T-cell (primary cell): ENCODE measurements around the gene TIE1. TPM values are rescaled to one million over a fixed set of nuclear protein-coding genes. Genes with fewer than 3 reads are reported as not detected.

ENCODE experiments used
- ATAC-seq, 4 experiments: fragments of 200-7000 bp in 3 of 4; fragments of 150-1000 bp in 1 of 4; cut with Tn5 transposase; replicated peaks in 1 of 4; 1 replicate in 3 of 4; 2 replicates in 1 of 4; pipeline ENCODE4 v1.10.0; 2021; ENCODE audit warnings: moderate library complexity in 3 of 4, mild to moderate bottlenecking in 2 of 4, moderate number of reproducible peaks in 1 of 4
- CTCF ChIA-PET, 2 donors: fragments of 300-600 bp; sonication (Branson Sonifier 250); formaldehyde crosslinking; loops; one replicate each; lab custom pipeline; 2022; ENCODE audit warnings: antibody characterized with exemption in 2 of 2; lab: Charles Lee
- POLR2A ChIA-PET, 2 donors: fragments of 300-600 bp; sonication (Branson Sonifier 250); formaldehyde crosslinking; loops; one replicate each; lab custom pipeline; 2022; ENCODE audit warnings: antibody characterized with exemption in 2 of 2; lab: Charles Lee
- DNase-seq, 35 experiments: peaks; one replicate each; pipeline versions ENCODE4 v3.0.0 to v3.0.0-alpha.2; 2013 to 2023
- H3K27ac ChIP-seq: one replicate; pipeline ENCODE4 v1.5.1; 2013; ENCODE audit warnings: low read length
- H3K27me3 ChIP-seq, 2 experiments: replicated peaks in 1 of 2; 1 replicate in 1 of 2; 2 replicates in 1 of 2; pipeline versions ENCODE4 v1.6.1 to v1.7.0; 2013; ENCODE audit warnings: low read length in 1 of 2, mixed read lengths in 1 of 2; ENCODE audit not compliant: control insufficient read depth in 2 of 2, insufficient read depth in 2 of 2; ENCODE audit errors: extremely low read depth in 1 of 2
- H3K36me3 ChIP-seq, 2 donors: 1 replicate in 1 of 2; 2 replicates in 1 of 2; pipeline versions ENCODE4 v1.6.1 to v1.7.0; 2013; ENCODE audit warnings: low read length in 1 of 2; ENCODE audit not compliant: control insufficient read depth in 2 of 2, insufficient read depth in 1 of 2; ENCODE audit errors: extremely low read depth in 1 of 2
- H3K4me1 ChIP-seq, 2 experiments: 1 replicate in 1 of 2; 2 replicates in 1 of 2; pipeline versions ENCODE4 v1.6.1 to v1.7.0; 2013; ENCODE audit warnings: low read length in 2 of 2, mixed read lengths in 1 of 2; ENCODE audit not compliant: insufficient read depth in 2 of 2, control insufficient read depth in 1 of 2; ENCODE audit errors: extremely low read depth in 1 of 2
- H3K4me3 ChIP-seq, 2 donors: 1 replicate in 1 of 2; 2 replicates in 1 of 2; pipeline versions ENCODE4 v1.5.1 to v1.7.0; 2013; ENCODE audit warnings: mild to moderate bottlenecking in 2 of 2, low read length in 1 of 2, moderate library complexity in 1 of 2; ENCODE audit not compliant: control insufficient read depth in 1 of 2; ENCODE audit errors: extremely low read depth in 1 of 2
- H3K9me3 ChIP-seq: 2 replicates; pipeline ENCODE4 v1.7.0; 2013
- H3K27ac Mint-ChIP-seq, 2 donors: one replicate each; pipeline ENCODE4 v1.8.0; 2020 to 2021; ENCODE audit warnings: mild to moderate bottlenecking in 2 of 2, mixed read lengths in 2 of 2
- H3K27me3 Mint-ChIP-seq, 2 donors: one replicate each; pipeline ENCODE4 v1.8.0; 2021 to 2022; ENCODE audit warnings: mixed read lengths in 2 of 2
- H3K36me3 Mint-ChIP-seq: one replicate; pipeline ENCODE4 v1.8.0; 2021; ENCODE audit warnings: mixed read lengths
- H3K4me1 Mint-ChIP-seq, 3 donors: one replicate each; pipeline ENCODE4 v1.8.0; 2020 to 2022; ENCODE audit warnings: mixed read lengths in 3 of 3, mild to moderate bottlenecking in 1 of 3
- H3K4me3 Mint-ChIP-seq, 3 donors: one replicate each; pipeline ENCODE4 v1.8.0; 2020 to 2022; ENCODE audit warnings: mild to moderate bottlenecking in 3 of 3, mixed read lengths in 3 of 3, moderate library complexity in 3 of 3
- H3K9me3 Mint-ChIP-seq, 3 donors: one replicate each; pipeline ENCODE4 v1.8.0; 2020 to 2022; ENCODE audit warnings: mixed read lengths in 3 of 3
- WGBS: methylation state at CpG from one replicate; pipeline ENCODE4 v1.1.5; 2013; ENCODE audit warnings: missing lambda C conversion rate; ENCODE audit not compliant: insufficient coverage; 5-methylcytosine and 5-hydroxymethylcytosine counted together
- total RNA-seq, 35 experiments: library from RNA in 6 of 35; stranded (reverse) in 6 of 35; fragments of 120-200 nt in 1 of 35; gene quantifications; one replicate each; pipeline versions ENCODE4 v1.2.1 to v1.2.4 and lab custom pipeline; 2013 to 2026

Gene TIE1
- total RNA-seq, 5 donors from 2014 or later (not counting 1 experiment from before 2014, with no cell fraction given), result 0.26 to 1.9 (median 0.32) TPM

- WGBS, result no CpG with 5 or more reads among the region's 3 CpGs
- H3K4me1 Mint-ChIP-seq, result no peaks in the 10 kb centered on the region
- no peaks in the 10 kb centered on the region for H3K27me3 Mint-ChIP-seq
- no peaks in the 10 kb centered on the region for H3K4me1 ChIP-seq
- DNase-seq (no peak), ATAC-seq (no peak)
- H3K36me3 ChIP-seq, result no peaks in the 10 kb centered on the region
- no peaks in the 10 kb centered on the region for H3K9me3 Mint-ChIP-seq
- no peak overlapping the region for H3K4me3 Mint-ChIP-seq
- peaks cover 0 to 5% of the 10 kb centered on the region in 2 experiments for H3K27me3 ChIP-seq
- H3K36me3 Mint-ChIP-seq, result no peaks in the 10 kb centered on the region
- H3K4me3 ChIP-seq, result no peak overlapping the region
- H3K27ac ChIP-seq, result no peak overlapping the region
- CTCF ChIA-PET, result no interaction called here
- H3K9me3 ChIP-seq, result no peaks in the 10 kb centered on the region
- no peak overlapping the region for H3K27ac Mint-ChIP-seq
- POLR2A ChIA-PET, result interaction anchor here in 1 of 2 donors (0.5 kb wide), 1 partner anchor 1541 kb away, joined by 15 read pairs; no protein-coding TSS in a partner anchor
Observed at GRCh38 chr1:43315481-43315880, 14.7 kb downstream of the TIE1 start.

DNA sequence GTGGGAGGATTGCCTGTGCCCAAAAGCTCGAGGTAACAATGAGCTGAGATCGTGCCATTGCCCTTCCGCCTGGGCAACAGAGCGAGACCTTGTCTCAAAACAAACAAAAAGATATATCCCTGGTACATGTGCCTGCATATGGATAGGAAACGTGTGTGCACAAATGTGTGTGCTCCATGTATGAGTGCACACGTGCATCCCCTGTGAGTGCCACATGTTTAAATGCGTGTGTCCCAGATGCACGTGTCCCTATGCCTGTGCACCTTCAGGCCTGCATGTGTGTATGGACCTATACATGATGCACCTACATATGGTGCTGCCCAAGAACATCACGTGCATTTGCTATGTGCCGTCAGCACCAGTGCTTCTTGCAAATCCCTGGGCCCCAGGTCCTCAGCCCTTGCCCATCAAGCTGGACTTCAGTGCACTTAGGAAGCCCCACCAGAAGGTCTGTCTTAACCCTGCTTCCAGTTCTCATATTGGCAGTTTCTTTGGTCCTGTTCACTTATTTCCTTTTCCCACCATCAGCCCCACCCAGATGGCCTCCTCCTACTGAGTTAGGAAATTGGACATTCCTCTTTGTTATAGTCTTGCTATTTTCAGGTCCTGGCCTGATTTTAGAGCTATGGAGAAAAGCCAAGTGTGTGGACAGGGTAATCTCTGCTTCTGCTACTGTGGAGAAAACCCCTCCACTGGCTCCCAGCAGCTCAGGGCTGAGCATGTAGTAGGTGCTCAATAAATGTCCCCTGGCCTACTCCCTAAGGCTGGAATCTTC lies 15.4 kb downstream of the TIE1 start:
- DNase-seq (no peak), ATAC-seq (no peak)
- Mint-ChIP-seq H3K4me1 (no peaks in the 10 kb centered on the region), H3K27ac (no peak overlapping the region), H3K9me3 (no peaks in the 10 kb centered on the region), H3K27me3 (no peaks in the 10 kb centered on the region), H3K4me3 (no peak overlapping the region), H3K36me3 (no peaks in the 10 kb centered on the region)
- no peaks in the 10 kb centered on the region for H3K36me3 ChIP-seq
- no peak overlapping the region for H3K27ac ChIP-seq
- no peaks in the 10 kb centered on the region for H3K4me1 ChIP-seq
- WGBS, result 83% methylated on average over 7 of the region's 10 CpGs
- ChIA-PET POLR2A (interaction anchor here in 1 of 2 donors (0.5 kb wide), 1 partner anchor 1540 kb away, joined by 15 read pairs; no protein-coding TSS in a partner anchor), CTCF (interaction anchor here in 1 of 2 donors (0.6 kb wide), 1 partner anchor 1534 kb away, joined by 3 read pairs; no protein-coding TSS in a partner anchor)
- H3K27me3 ChIP-seq, result peaks cover 0 to 5% of the 10 kb centered on the region in 2 experiments
- H3K9me3 ChIP-seq, result no peaks in the 10 kb centered on the region
- no peak overlapping the region for H3K4me3 ChIP-seq

GRCh38 chr1:43316738-43317520 lies 16.1 kb downstream of the TIE1 start:
- no peak overlapping the region for H3K27ac ChIP-seq
- H3K4me1 ChIP-seq, result no peaks in the 10 kb centered on the region
- ATAC-seq (no peak), DNase-seq (no peak)
- peaks cover 0 to 5% of the 10 kb centered on the region in 2 experiments for H3K27me3 ChIP-seq
- CTCF ChIA-PET, result interaction anchor here in 1 of 2 donors (0.6 kb wide), 1 partner anchor 1534 kb away, joined by 3 read pairs; no protein-coding TSS in a partner anchor
- Mint-ChIP-seq H3K36me3 (no peaks in the 10 kb centered on the region), H3K9me3 (no peaks in the 10 kb centered on the region), H3K4me3 (no peak overlapping the region), H3K27ac (no peak overlapping the region), H3K4me1 (no peaks in the 10 kb centered on the region), H3K27me3 (no peaks in the 10 kb centered on the region)
- H3K9me3 ChIP-seq, result no peaks in the 10 kb centered on the region
- no peak overlapping the region for H3K4me3 ChIP-seq
- WGBS, result 87% methylated on average over 16 of the region's 16 CpGs
- H3K36me3 ChIP-seq, result no peaks in the 10 kb centered on the region
- POLR2A ChIA-PET, result no interaction called here

GRCh38 chr1:43317817-43318471 lies 17.2 kb downstream of the TIE1 start:
- CTCF ChIA-PET, result no interaction called here
- no peaks in the 10 kb centered on the region for H3K9me3 ChIP-seq
- POLR2A ChIA-PET, result no interaction called here
- 81% methylated on average over 10 of the region's 15 CpGs for WGBS
- H3K36me3 Mint-ChIP-seq, result no peaks in the 10 kb centered on the region
- H3K27ac ChIP-seq, result no peak overlapping the region
- no peaks in the 10 kb centered on the region for H3K36me3 ChIP-seq
- H3K4me1 Mint-ChIP-seq, result no peaks in the 10 kb centered on the region
- H3K4me1 ChIP-seq, result no peaks in the 10 kb centered on the region
- no peak overlapping the region for H3K4me3 Mint-ChIP-seq
- H3K4me3 ChIP-seq, result no peak overlapping the region
- peaks cover 0 to 3% of the 10 kb centered on the region in 2 experiments for H3K27me3 ChIP-seq
- H3K9me3 Mint-ChIP-seq, result no peaks in the 10 kb centered on the region
- H3K27me3 Mint-ChIP-seq, result no peaks in the 10 kb centered on the region
- DNase-seq (no peak), ATAC-seq (no peak)
- no peak overlapping the region for H3K27ac Mint-ChIP-seq

- Mint-ChIP-seq H3K4me1 (no peaks in the 10 kb centered on the region), H3K27me3 (no peaks in the 10 kb centered on the region), H3K9me3 (no peaks in the 10 kb centered on the region), H3K4me3 (no peak overlapping the region), H3K27ac (no peak overlapping the region), H3K36me3 (no peaks in the 10 kb centered on the region)
- no peaks in the 10 kb centered on the region for H3K4me1 ChIP-seq
- no peaks in the 10 kb centered on the region for H3K36me3 ChIP-seq
- ChIA-PET POLR2A (no interaction called here), CTCF (no interaction called here)
- no peak overlapping the region for H3K4me3 ChIP-seq
- DNase-seq (no peak), ATAC-seq (no peak)
- WGBS, result 70% methylated on average over 2 of the region's 4 CpGs
- H3K27me3 ChIP-seq, result peaks cover 0 to 3% of the 10 kb centered on the region in 2 experiments
- H3K27ac ChIP-seq, result no peak overlapping the region
- H3K9me3 ChIP-seq, result no peaks in the 10 kb centered on the region
Observed at GRCh38 chr1:43318831-43319230, 18.0 kb downstream of the TIE1 start.

GRCh38 chr1:43319288-43319687 lies 18.5 kb downstream of the TIE1 start:
- Mint-ChIP-seq H3K36me3 (peaks cover 3% of the 10 kb centered on the region), H3K27ac (no peak overlapping the region), H3K4me3 (no peak overlapping the region), H3K9me3 (peaks cover 1 to 3% (median 2%) of the 10 kb centered on the region in 3 donors), H3K4me1 (peaks cover 0 to 4% (median 0%) of the 10 kb centered on the region in 3 donors), H3K27me3 (no peaks in the 10 kb centered on the region)
- Histone ChIP-seq H3K36me3 (no peaks in the 10 kb centered on the region), H3K4me1 (no peaks in the 10 kb centered on the region), H3K4me3 (no peak overlapping the region), H3K9me3 (no peaks in the 10 kb centered on the region), H3K27me3 (peaks cover 0 to 3% of the 10 kb centered on the region in 2 experiments), H3K27ac (no peak overlapping the region)
- CTCF ChIA-PET, result no interaction called here
- POLR2A ChIA-PET, result no interaction called here
- DNase-seq, result no peak
- ATAC-seq, result no peak
- WGBS, result 100% methylated on average over 1 of the region's 5 CpGs
